ENCODE results near the gene ZSWIM6. TPM values are rescaled to one million over a fixed set of nuclear protein-coding genes. Genes with fewer than 3 reads are reported as not detected.

ZSWIM6 gene
- total RNA-seq, 1 experiment from 2014 or later: 3.4 TPM

- H3K36me3 ChIP-seq (ENCODE audit: low read depth, low read length): no peaks in the 10 kb centered on the region; the same call in 1 of the 2 replicates
- TF ChIP-seq EZH2 (IDR thresholded peaks at IDR 0.05; ENCODE audit: low read length, unreplicated experiment) (no peak), CTCF (conservative IDR thresholded peaks at IDR 0.05; ENCODE audit: low read depth, low read length) (no peak), EZH2phosphoT487 (IDR thresholded peaks at IDR 0.05; ENCODE audit: borderline replicate concordance, low read length) (no peak)
- H3K9me3 ChIP-seq (ENCODE audit: low read length): no peaks in the 10 kb centered on the region
- no peak overlapping the region for H3K4me3 ChIP-seq (ENCODE audit: low read length)
- no peaks in the 10 kb centered on the region for H4K20me1 ChIP-seq (ENCODE audit: low read length)
- H3K4me1 ChIP-seq (ENCODE audit: insufficient read depth, low read length): 0 out of 2 replicates have a peak, but pooled peaks cover 3% of the 10 kb centered on the region
- H3K9me2 ChIP-seq (replicated peaks; ENCODE audit: low read length): no peaks in the 10 kb centered on the region
- no peaks in the 10 kb centered on the region for H3K27me3 ChIP-seq (ENCODE audit: low read length)
- no peaks in the 10 kb centered on the region for H3F3A ChIP-seq (ENCODE audit: low read length, unreplicated experiment)
- no peak overlapping the region for H2AFZ ChIP-seq (ENCODE audit: low read length)
- DNase-seq (no peak), ATAC-seq (no peak)
- no peak overlapping the region for H3K4me2 ChIP-seq (ENCODE audit: low read length)
- no peak overlapping the region for H3K9ac ChIP-seq (ENCODE audit: low read length)
- H3K79me2 ChIP-seq (ENCODE audit: low read length): no peaks in the 10 kb centered on the region
- intact Hi-C loops (cut with micrococcal nuclease): no loop called here
- POLR2A ChIA-PET (ENCODE audit: unreplicated experiment): no interaction called here
- BruUV-seq (replicated peaks): no TSS peak
- CTCF ChIA-PET: no interaction called here
- H3K27ac ChIP-seq (ENCODE audit: low read length): no peak overlapping the region
These were observed 194.1 kb downstream of the ZSWIM6 start for GRCh38 chr5:61526207-61526519.

GRCh38 chr5:61532983-61533382 lies 200.9 kb downstream of the ZSWIM6 start:
- CTCF ChIA-PET: no interaction called here
- ATAC-seq: no peak; the same call in 1 of the 2 replicates
- POLR2A ChIA-PET (ENCODE audit: unreplicated experiment): no interaction called here

More at GRCh38 chr5:61532983-61533382, 200.9 kb downstream of the ZSWIM6 start:
- Histone ChIP-seq H3K36me3 (ENCODE audit: low read depth, low read length) (no peaks in the 10 kb centered on the region; the same call in none of the 2 replicates), H3K4me3 (ENCODE audit: low read length) (no peak overlapping the region), H2AFZ (ENCODE audit: low read length) (no peak overlapping the region), H3K27me3 (ENCODE audit: low read length) (no peaks in the 10 kb centered on the region), H3K4me2 (ENCODE audit: low read length) (no peak overlapping the region), H3K4me1 (ENCODE audit: insufficient read depth, low read length) (peaks cover 16% of the 10 kb centered on the region), H3K9me3 (ENCODE audit: low read length) (no peaks in the 10 kb centered on the region), H3K9ac (ENCODE audit: low read length) (no peak overlapping the region), H4K20me1 (ENCODE audit: low read length) (no peaks in the 10 kb centered on the region), H3K9me2 (replicated peaks; ENCODE audit: low read length) (no peaks in the 10 kb centered on the region), H3K79me2 (ENCODE audit: low read length) (no peaks in the 10 kb centered on the region), H3K27ac (ENCODE audit: low read length) (no peak overlapping the region), H3F3A (ENCODE audit: low read length, unreplicated experiment) (no peaks in the 10 kb centered on the region)
- DNase-seq: no peak
- no TSS peak for BruUV-seq (replicated peaks)
- intact Hi-C loops (cut with micrococcal nuclease): no loop called here
- TF ChIP-seq EZH2phosphoT487 (IDR thresholded peaks at IDR 0.05; ENCODE audit: borderline replicate concordance, low read length): no peak
- TF ChIP-seq EZH2 (IDR thresholded peaks at IDR 0.05; ENCODE audit: low read length, unreplicated experiment): no peak
- TF ChIP-seq CTCF (conservative IDR thresholded peaks at IDR 0.05; ENCODE audit: low read depth, low read length): no peak

Measured in PC-3 (cell line).